H9 (cell line): ENCODE results near the gene TMPRSS2. TPM values are rescaled to one million over a fixed set of nuclear protein-coding genes. Genes with fewer than 3 reads are reported as not detected.

ENCODE experiments used
- DNase-seq: peaks from one replicate; pipeline ENCODE4 v3.0.0-alpha.2; 2017
- H2AFZ ChIP-seq: one replicate; pipeline ENCODE4 v1.6.1; 2013; ENCODE audit warnings: mild to moderate bottlenecking, low read length, control low read depth, moderate library complexity
- H2AK5ac ChIP-seq: 2 replicates; pipeline ENCODE4 v1.6.1; 2013; ENCODE audit warnings: low read length, control low read depth, mixed read lengths; ENCODE audit not compliant: insufficient read length
- H2BK120ac ChIP-seq: one replicate; pipeline ENCODE4 v1.6.1; 2013; ENCODE audit warnings: low read depth, mild to moderate bottlenecking, low read length, control low read depth, inconsistent platforms; ENCODE audit not compliant: poor library complexity, severe bottlenecking
- H2BK12ac ChIP-seq: 2 replicates; pipeline ENCODE4 v1.6.1; 2013; ENCODE audit warnings: low read length, control low read depth, mixed read lengths, low read depth; ENCODE audit not compliant: insufficient read length
- H2BK15ac ChIP-seq: 2 replicates; pipeline ENCODE4 v1.6.1; 2013; ENCODE audit warnings: low read depth, low read length, control low read depth
- H2BK20ac ChIP-seq: one replicate; pipeline ENCODE4 v1.6.1; 2013; ENCODE audit warnings: low read depth, mild to moderate bottlenecking, low read length, control low read depth, inconsistent platforms; ENCODE audit not compliant: poor library complexity, severe bottlenecking
- H2BK5ac ChIP-seq: 2 replicates; pipeline ENCODE4 v1.6.1; 2013; ENCODE audit warnings: low read length, control low read depth, mixed read lengths; ENCODE audit not compliant: insufficient read length
- H3K14ac ChIP-seq: 2 replicates; pipeline ENCODE4 v1.6.1; 2013; ENCODE audit warnings: low read length, control low read depth; ENCODE audit not compliant: insufficient read depth
- H3K18ac ChIP-seq: 2 replicates; pipeline ENCODE4 v1.6.1; 2013; ENCODE audit warnings: low read depth, mild to moderate bottlenecking, mixed read lengths, low read length, control low read depth; ENCODE audit not compliant: insufficient read length
- H3K23ac ChIP-seq: 2 replicates; pipeline ENCODE4 v1.6.1; 2013; ENCODE audit warnings: low read length, control low read depth, mixed read lengths, low read depth; ENCODE audit not compliant: insufficient read length
- H3K23me2 ChIP-seq: 2 replicates; pipeline ENCODE4 v1.6.1; 2013; ENCODE audit warnings: low read depth, mild to moderate bottlenecking, mixed read lengths, low read length, control low read depth; ENCODE audit not compliant: insufficient read length, poor library complexity, severe bottlenecking
- H3K27ac ChIP-seq: 2 replicates; pipeline ENCODE4 v1.5.1; 2013; ENCODE audit warnings: low read length, control low read depth, mixed read lengths, low read depth; ENCODE audit not compliant: insufficient read length
- H3K27me3 ChIP-seq: 2 replicates; pipeline ENCODE4 v1.6.1; 2013; ENCODE audit warnings: low read length, control low read depth, inconsistent platforms; ENCODE audit not compliant: insufficient read depth
- H3K4ac ChIP-seq: 2 replicates; pipeline ENCODE4 v1.6.1; 2013; ENCODE audit warnings: low read depth, mild to moderate bottlenecking, control low read depth, inconsistent platforms, low read length, moderate library complexity
- H3K4me1 ChIP-seq: 2 replicates; pipeline ENCODE4 v1.6.1; 2013; ENCODE audit warnings: low read length, control low read depth, inconsistent platforms; ENCODE audit not compliant: insufficient read depth
- H3K4me2 ChIP-seq: 2 replicates; pipeline ENCODE4 v1.6.1; 2013; ENCODE audit warnings: low read length, control low read depth, mixed read lengths; ENCODE audit not compliant: insufficient read length, insufficient read depth
- H3K56ac ChIP-seq: 2 replicates; pipeline ENCODE4 v1.6.1; 2013; ENCODE audit warnings: low read depth, mild to moderate bottlenecking, mixed read lengths, low read length, control low read depth; ENCODE audit not compliant: insufficient read length
- H3K79me1 ChIP-seq: 2 replicates; pipeline ENCODE4 v1.6.1; 2013; ENCODE audit warnings: low read depth, mild to moderate bottlenecking, moderate library complexity, low read length, control low read depth, inconsistent platforms; ENCODE audit not compliant: insufficient read depth, poor library complexity, severe bottlenecking
- H3K79me2 ChIP-seq: 2 replicates; pipeline ENCODE4 v1.6.1; 2013; ENCODE audit warnings: low read length, control low read depth, inconsistent platforms; ENCODE audit not compliant: insufficient read depth
- H3K9ac ChIP-seq: 2 replicates; pipeline ENCODE4 v1.6.1; 2013; ENCODE audit warnings: low read length, control low read depth, mixed read lengths; ENCODE audit not compliant: insufficient read length; ENCODE audit errors: extremely low read depth
- H3K9me3 ChIP-seq: one replicate; pipeline ENCODE4 v1.6.1; 2013; ENCODE audit warnings: low read depth, low read length, inconsistent platforms; ENCODE audit not compliant: control insufficient read depth
- H3T11ph ChIP-seq: one replicate; pipeline ENCODE4 v1.6.1; 2013; ENCODE audit warnings: mild to moderate bottlenecking, low read length, control low read depth, inconsistent platforms
- H4K20me1 ChIP-seq: one replicate; pipeline ENCODE4 v1.6.1; 2013; ENCODE audit not compliant: control insufficient read depth, insufficient read length, insufficient read depth
- H4K5ac ChIP-seq: 2 replicates; pipeline ENCODE4 v1.6.1; 2013; ENCODE audit warnings: low read depth, mild to moderate bottlenecking, mixed read lengths, low read length, control low read depth; ENCODE audit not compliant: insufficient read length
- H4K8ac ChIP-seq: replicated peaks from 2 replicates; pipeline ENCODE4 v1.6.1; 2013; ENCODE audit warnings: low read length, control low read depth, mixed read lengths, low read depth; ENCODE audit not compliant: insufficient read length
- H4K91ac ChIP-seq: 2 replicates; pipeline ENCODE4 v1.6.1; 2013; ENCODE audit warnings: low read depth, mild to moderate bottlenecking, moderate library complexity, mixed read lengths, low read length, control low read depth; ENCODE audit not compliant: insufficient read length
- H3K27ac Mint-ChIP-seq, 3 experiments: 2 replicates in 2 of 3; 3 replicates in 1 of 3; pipeline ENCODE4 v1.8.0; 2020 to 2021; ENCODE audit warnings: mixed read lengths in 3 of 3, mild to moderate bottlenecking in 1 of 3, moderate library complexity in 1 of 3
- H3K27me3 Mint-ChIP-seq: 2 replicates; pipeline ENCODE4 v1.8.0; 2021; ENCODE audit warnings: low read depth, mild to moderate bottlenecking, moderate library complexity, mixed read lengths
- H3K36me3 Mint-ChIP-seq, 3 experiments: 2 replicates in 2 of 3; 3 replicates in 1 of 3; pipeline ENCODE4 v1.8.0; 2020 to 2021; ENCODE audit warnings: low read depth in 3 of 3, mixed read lengths in 3 of 3; ENCODE audit not compliant: insufficient read depth in 1 of 3
- H3K4me1 Mint-ChIP-seq, 2 experiments: 2 replicates each; pipeline ENCODE4 v1.8.0; 2020; ENCODE audit warnings: mixed read lengths in 2 of 2
- H3K4me3 Mint-ChIP-seq, 2 experiments: 2 replicates in 1 of 2; 3 replicates in 1 of 2; pipeline ENCODE4 v1.8.0; 2020 to 2021; ENCODE audit warnings: mild to moderate bottlenecking in 2 of 2, mixed read lengths in 2 of 2, moderate library complexity in 1 of 2
- H3K9me3 Mint-ChIP-seq, 2 experiments: 2 replicates in 1 of 2; 3 replicates in 1 of 2; pipeline ENCODE4 v1.8.0; 2020; ENCODE audit warnings: mild to moderate bottlenecking in 2 of 2, mixed read lengths in 2 of 2, moderate library complexity in 1 of 2
- WGBS: extraction: QIAGEN DNeasy Blood & Tissue Kit; methylation state at CpG from one replicate; pipeline ENCODE4 v1.1.7; 2013; ENCODE audit warnings: missing lambda C conversion rate, low lambda C conversion rate, mixed read lengths; ENCODE audit not compliant: insufficient read length; ENCODE audit errors: extremely low coverage; 5-methylcytosine and 5-hydroxymethylcytosine counted together
- total RNA-seq: library from RNA; stranded (reverse); gene quantifications from 2 replicates; pipeline ENCODE4 v1.2.1, GENCODE V29; 2021
- TF ChIP-seq, protein P1 (sequence below): fragments of 200-600 bp; sonication (generic); conservative IDR thresholded peaks from 3 replicates; pipeline ENCODE4 v1.8.0; 2021; ENCODE audit warnings: antibody characterized with exemption, mild to moderate bottlenecking

Gene TMPRSS2
- total RNA-seq, 1 experiment from 2014 or later: 12.1 TPM

DNA sequence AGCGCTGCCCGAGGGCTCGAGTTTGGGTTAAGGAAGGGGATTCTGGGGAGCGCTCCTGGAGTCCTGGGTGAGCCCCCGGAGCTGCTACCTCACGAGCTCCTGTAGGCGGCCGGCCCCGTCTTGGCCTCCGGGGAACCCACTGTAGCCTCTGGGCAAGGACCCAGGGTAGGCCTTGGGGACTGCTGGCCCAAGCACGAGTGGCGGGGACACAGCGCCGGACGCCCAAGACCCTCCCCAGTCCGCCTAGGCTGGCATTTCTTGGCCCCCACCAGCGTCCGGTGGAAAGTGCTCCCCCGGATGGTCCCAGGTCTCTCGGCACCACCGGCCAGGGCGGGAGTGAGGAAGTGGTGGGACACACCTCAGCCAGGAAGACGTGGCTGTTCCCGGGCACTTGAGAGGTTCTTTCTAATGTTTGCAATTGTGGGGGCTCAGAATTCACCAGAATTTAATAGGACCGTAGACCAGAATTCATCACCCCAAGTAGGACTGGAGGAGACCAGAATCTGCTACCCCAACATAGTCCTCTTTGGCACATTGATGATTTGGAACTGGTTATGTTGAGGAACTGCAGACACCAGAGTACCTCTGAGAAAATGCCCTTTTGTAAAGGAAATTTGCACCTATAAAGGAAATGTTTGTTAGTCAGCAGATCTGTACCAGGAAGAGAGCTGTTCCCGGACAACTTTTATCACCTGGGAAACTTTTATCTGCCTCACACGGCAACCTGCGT is 622 bp upstream of the TMPRSS2 start:
- no peak overlapping the region for H2AFZ ChIP-seq
- H4K5ac ChIP-seq: no peak overlapping the region
- no peaks in the 10 kb centered on the region for H3K9me3 ChIP-seq
- Mint-ChIP-seq H3K4me1 (peaks cover 28 to 29% of the 10 kb centered on the region in 2 experiments), H3K27ac (no peak overlapping the region), H3K9me3 (no peaks in the 10 kb centered on the region), H3K36me3 (no peaks in the 10 kb centered on the region), H3K4me3 (peak overlapping the region; percentile 75 to 78), H3K27me3 (peaks cover 43% of the 10 kb centered on the region)
- no peak overlapping the region for H2BK120ac ChIP-seq
- H3K4me1 ChIP-seq: no peaks in the 10 kb centered on the region; the same call in 1 of the 2 replicates
- no peak overlapping the region for H2BK15ac ChIP-seq
- no peak overlapping the region for H2BK20ac ChIP-seq
- no peak overlapping the region for H3K27ac ChIP-seq
- no peak overlapping the region for H3K9ac ChIP-seq
- no peak overlapping the region for H3K18ac ChIP-seq
- H3T11ph ChIP-seq: no peak overlapping the region
- no peak overlapping the region for H2BK5ac ChIP-seq
- no peaks in the 10 kb centered on the region for H3K79me2 ChIP-seq
- no peak overlapping the region for H4K91ac ChIP-seq
- TF ChIP-seq, protein P1, sequence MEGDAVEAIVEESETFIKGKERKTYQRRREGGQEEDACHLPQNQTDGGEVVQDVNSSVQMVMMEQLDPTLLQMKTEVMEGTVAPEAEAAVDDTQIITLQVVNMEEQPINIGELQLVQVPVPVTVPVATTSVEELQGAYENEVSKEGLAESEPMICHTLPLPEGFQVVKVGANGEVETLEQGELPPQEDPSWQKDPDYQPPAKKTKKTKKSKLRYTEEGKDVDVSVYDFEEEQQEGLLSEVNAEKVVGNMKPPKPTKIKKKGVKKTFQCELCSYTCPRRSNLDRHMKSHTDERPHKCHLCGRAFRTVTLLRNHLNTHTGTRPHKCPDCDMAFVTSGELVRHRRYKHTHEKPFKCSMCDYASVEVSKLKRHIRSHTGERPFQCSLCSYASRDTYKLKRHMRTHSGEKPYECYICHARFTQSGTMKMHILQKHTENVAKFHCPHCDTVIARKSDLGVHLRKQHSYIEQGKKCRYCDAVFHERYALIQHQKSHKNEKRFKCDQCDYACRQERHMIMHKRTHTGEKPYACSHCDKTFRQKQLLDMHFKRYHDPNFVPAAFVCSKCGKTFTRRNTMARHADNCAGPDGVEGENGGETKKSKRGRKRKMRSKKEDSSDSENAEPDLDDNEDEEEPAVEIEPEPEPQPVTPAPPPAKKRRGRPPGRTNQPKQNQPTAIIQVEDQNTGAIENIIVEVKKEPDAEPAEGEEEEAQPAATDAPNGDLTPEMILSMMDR: 0 out of 3 replicates have a peak, but pooled peaks have one; percentile 23
- H3K79me1 ChIP-seq: no peaks in the 10 kb centered on the region
- no peak overlapping the region for H2BK12ac ChIP-seq
- H3K4ac ChIP-seq: no peak overlapping the region
- H4K20me1 ChIP-seq: no peaks in the 10 kb centered on the region
- peak overlapping the region; percentile 36; the same call in 1 of the 2 replicates for H3K14ac ChIP-seq
- no peak overlapping the region for H3K56ac ChIP-seq
- H3K23me2 ChIP-seq: peaks cover 13% of the 10 kb centered on the region
- H3K23ac ChIP-seq: no peak overlapping the region
- peaks cover 10% of the 10 kb centered on the region; the same call in 1 of the 2 replicates for H3K27me3 ChIP-seq
- WGBS: no CpG with 5 or more reads among the region's 28 CpGs
- no peak for DNase-seq
- no peak overlapping the region for H4K8ac ChIP-seq
- H2AK5ac ChIP-seq: no peak overlapping the region
- H3K4me2 ChIP-seq: peak overlapping the region; percentile 66
